Large intestine (tissue), 3 donors: ENCODE data around the gene NKG7. TPM values are rescaled to one million over a fixed set of nuclear protein-coding genes. Genes with fewer than 3 reads are reported as not detected.

ENCODE experiments used
- DNase-seq, 2 donors: peaks; one replicate each; pipeline versions ENCODE4 v3.0.0 to v3.0.0-alpha.2; 2013
- H3K27ac ChIP-seq: one replicate; pipeline ENCODE4 v1.5.1; 2013; ENCODE audit warnings: low read length
- H3K27me3 ChIP-seq: 2 replicates; pipeline ENCODE4 v1.6.1; 2013; ENCODE audit warnings: low read length; ENCODE audit not compliant: control insufficient read depth, insufficient read depth
- H3K36me3 ChIP-seq: 2 replicates; pipeline ENCODE4 v1.6.1; 2013; ENCODE audit warnings: low read length; ENCODE audit not compliant: control insufficient read depth, insufficient read depth
- H3K4me1 ChIP-seq: one replicate; pipeline ENCODE4 v1.6.1; 2013; ENCODE audit warnings: low read length; ENCODE audit not compliant: control insufficient read depth, insufficient read depth
- H3K4me3 ChIP-seq: one replicate; pipeline ENCODE4 v1.5.1; 2013; ENCODE audit warnings: low read length
- H3K9me3 ChIP-seq: one replicate; pipeline ENCODE4 v1.6.1; 2013; ENCODE audit warnings: mild to moderate bottlenecking, low read depth, low read length, moderate library complexity; ENCODE audit not compliant: control insufficient read depth
- WGBS: methylation state at CpG from one replicate; pipeline ENCODE4 v1.1.5; 2013; ENCODE audit warnings: low lambda C conversion rate; ENCODE audit not compliant: insufficient coverage; 5-methylcytosine and 5-hydroxymethylcytosine counted together
- polyA plus RNA-seq: library from polyadenylated mRNA; unstranded; fragments of 120-200 nt; gene quantifications from one replicate; pipeline ENCODE4 v1.2.1, GENCODE V29; 2013

The NKG7 gene
- polyA plus RNA-seq, 1 donor: 12.4 TPM

GRCh38 chr19:51337861-51338562 lies 34.4 kb downstream of the NKG7 start:
- Histone ChIP-seq H3K36me3 (no peaks in the 10 kb centered on the region), H3K27ac (no peak overlapping the region), H3K4me1 (peaks cover 6% of the 10 kb centered on the region), H3K27me3 (peaks cover 8% of the 10 kb centered on the region), H3K4me3 (no peak overlapping the region), H3K9me3 (no peaks in the 10 kb centered on the region)
- DNase-seq: no peak
- WGBS: 92% methylated on average over 2 of the region's 19 CpGs

DNA sequence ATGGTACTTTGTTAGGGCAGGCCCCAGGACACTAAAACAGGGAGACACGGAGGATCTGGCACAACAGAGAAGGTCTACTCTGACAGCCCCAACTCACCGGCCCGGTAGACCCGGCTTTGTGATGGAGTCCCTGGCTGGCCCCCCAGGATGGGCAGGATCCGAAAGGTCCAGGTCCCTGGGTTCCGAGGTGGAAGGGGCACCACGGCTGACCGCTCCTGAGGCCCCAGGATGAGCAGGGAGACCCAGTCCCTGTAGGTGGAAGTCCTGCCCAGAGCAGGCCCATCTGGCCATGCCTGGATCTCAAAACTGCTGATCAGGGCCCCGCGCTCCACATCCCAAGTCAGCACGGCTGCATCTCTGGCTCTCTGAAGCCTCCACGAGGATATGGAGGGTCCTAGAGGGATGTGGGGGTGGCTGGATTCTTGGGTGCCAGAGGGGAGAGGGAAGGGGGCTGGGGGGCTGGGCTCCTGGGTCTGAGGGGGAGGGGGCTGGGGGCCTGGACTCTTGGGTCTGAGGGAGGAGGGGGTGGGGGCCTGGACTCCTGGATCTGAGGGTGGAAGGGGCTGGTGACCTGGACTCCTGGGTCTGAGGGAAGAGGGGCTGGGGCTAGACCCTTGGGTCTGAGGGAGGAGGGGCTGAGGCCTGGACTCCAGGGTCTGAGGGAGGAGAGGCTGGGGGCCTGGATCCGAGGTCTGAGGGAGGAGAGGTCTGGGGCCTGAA lies 35.2 kb downstream of the NKG7 start:
- DNase-seq: no peak
- Histone ChIP-seq H3K4me1 (peaks cover 6% of the 10 kb centered on the region), H3K27ac (no peak overlapping the region), H3K9me3 (no peaks in the 10 kb centered on the region), H3K36me3 (no peaks in the 10 kb centered on the region), H3K27me3 (peaks cover 8% of the 10 kb centered on the region), H3K4me3 (no peak overlapping the region)
- no CpG with 5 or more reads among the region's 13 CpGs for WGBS

DNA sequence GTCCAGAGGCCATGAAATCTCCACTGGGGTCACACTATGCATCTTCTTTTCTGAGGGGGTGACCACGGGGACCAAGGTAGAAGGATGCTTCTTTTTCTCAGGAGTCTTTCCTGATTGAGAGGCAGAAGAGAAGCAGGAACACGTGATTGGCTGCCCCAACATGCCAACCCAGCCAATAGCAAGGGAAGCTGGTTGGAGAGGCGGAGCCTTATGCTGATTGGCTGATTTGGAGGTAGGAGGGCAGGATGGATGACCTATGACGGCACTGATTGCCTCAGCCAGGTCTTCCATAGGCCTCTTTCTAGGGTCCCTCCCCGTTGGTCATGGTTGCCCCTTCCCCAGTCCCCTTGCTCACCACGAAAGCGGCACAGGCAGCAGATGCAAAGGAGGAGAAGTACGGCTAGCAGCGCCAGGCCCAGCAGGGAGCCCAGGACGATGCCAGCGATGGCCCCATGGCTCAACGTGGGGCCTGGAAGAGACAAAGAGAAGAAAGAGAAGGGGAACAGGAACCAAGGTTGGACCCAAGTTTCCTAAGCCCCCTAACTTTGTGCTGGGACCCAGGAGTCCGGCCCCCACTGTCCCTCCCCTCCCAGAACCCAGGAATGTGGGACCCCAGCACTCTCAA lies 38.5 kb downstream of the NKG7 start:
- no CpG with 5 or more reads among the region's 13 CpGs for WGBS
- Histone ChIP-seq H3K27me3 (no peaks in the 10 kb centered on the region), H3K9me3 (no peaks in the 10 kb centered on the region), H3K27ac (no peak overlapping the region), H3K36me3 (peaks cover 8% of the 10 kb centered on the region), H3K4me1 (no peaks in the 10 kb centered on the region), H3K4me3 (no peak overlapping the region)
- DNase-seq: no peak

DNA sequence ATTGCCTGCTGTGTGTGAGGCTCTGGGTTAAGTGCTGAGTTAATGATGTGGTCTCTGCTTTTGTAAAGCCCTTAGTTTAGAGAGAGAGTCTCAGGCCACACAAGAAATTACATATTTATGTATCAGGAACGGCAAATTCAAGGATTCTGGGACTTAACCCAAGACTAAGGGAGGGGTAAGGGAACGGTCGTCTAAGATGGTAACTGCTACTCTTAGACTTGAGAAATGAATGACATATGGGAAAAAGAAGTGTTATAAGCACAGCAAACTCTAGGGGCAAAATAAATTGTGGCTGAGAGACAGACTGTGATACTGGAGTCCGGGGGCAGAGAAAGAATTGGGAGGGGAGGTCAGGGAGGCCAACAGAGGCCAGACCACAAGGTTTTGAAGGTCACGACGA lies 40.7 kb downstream of the NKG7 start:
- H3K9me3 ChIP-seq: no peaks in the 10 kb centered on the region
- H3K27ac ChIP-seq: no peak overlapping the region
- peaks cover 8% of the 10 kb centered on the region for H3K36me3 ChIP-seq
- DNase-seq: no peak
- H3K4me3 ChIP-seq: no peak overlapping the region
- WGBS: 93% methylated on average over 3 of the region's 6 CpGs
- H3K27me3 ChIP-seq: peaks cover 22% of the 10 kb centered on the region
- peaks cover 7% of the 10 kb centered on the region for H3K4me1 ChIP-seq

DNA sequence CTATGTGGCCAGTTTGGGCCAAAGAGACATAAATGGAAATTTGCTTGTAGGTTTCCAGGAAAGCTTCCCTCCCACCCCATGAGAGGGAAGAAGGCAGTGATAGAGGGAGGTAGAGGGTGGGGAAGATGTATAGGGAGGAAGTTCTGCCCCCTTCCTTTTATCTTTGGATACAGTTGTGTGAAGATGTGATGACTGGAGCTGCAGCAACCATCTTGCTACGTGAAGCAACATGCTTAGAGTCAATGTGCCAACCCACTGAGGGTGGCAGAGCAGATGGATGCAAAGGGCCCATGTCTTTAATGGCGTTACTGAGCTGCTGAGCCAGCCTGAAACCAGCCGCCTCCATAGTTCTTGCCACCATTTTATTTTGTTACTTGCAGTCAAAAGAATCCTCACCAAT lies 41.3 kb downstream of the NKG7 start:
- peaks cover 7% of the 10 kb centered on the region for H3K4me1 ChIP-seq
- H3K27me3 ChIP-seq: peaks cover 25% of the 10 kb centered on the region
- no peaks in the 10 kb centered on the region for H3K9me3 ChIP-seq
- no peak overlapping the region for H3K27ac ChIP-seq
- no peak for DNase-seq
- H3K36me3 ChIP-seq: peaks cover 8% of the 10 kb centered on the region
- H3K4me3 ChIP-seq: no peak overlapping the region
- WGBS: no CpG with 5 or more reads among the region's 3 CpGs

DNA sequence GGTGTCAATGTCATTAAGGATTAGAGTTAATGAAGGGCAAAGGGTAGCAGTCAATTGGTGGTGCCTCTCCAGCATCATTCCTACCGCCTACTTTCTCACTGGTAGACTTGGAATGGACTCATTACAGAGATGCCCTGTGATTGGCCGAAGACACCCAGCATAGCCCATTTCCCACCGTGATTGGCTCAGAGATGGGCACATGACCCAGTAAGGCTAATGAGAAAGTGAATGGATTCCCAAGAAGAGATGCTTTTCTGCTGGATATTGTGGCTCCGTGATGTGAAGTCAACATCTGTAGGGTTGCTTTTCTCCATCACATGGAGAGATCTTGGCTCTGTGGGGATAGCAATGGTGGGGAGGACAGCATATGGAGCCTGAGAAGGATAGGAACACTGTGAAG lies 42.1 kb downstream of the NKG7 start:
- Histone ChIP-seq H3K4me3 (no peak overlapping the region), H3K4me1 (peaks cover 7% of the 10 kb centered on the region), H3K27ac (no peak overlapping the region), H3K9me3 (no peaks in the 10 kb centered on the region), H3K27me3 (peaks cover 29% of the 10 kb centered on the region), H3K36me3 (peaks cover 8% of the 10 kb centered on the region)
- no CpG with 5 or more reads among the region's 4 CpGs for WGBS
- DNase-seq: no peak

DNA sequence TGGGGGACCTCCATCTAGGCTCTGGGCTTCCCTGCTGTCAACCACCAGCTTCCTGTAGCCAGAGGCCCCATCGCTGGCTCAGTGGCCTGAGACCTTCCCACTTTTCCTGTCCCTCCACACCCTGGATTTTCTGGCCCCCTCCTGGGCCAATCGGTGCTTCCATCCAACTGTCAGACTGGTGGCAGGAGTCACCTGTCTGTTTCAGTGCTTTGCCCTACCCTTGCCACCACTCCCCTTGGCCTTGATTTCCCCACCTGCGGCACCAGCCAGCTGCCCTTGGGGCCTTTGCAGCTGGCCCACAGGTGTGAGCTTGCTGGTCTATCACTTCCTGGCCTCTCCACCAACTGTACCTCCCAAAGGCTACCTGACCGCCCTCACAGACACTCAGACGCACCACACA lies 43.0 kb downstream of the NKG7 start:
- Histone ChIP-seq H3K9me3 (no peaks in the 10 kb centered on the region), H3K4me3 (no peak overlapping the region), H3K27me3 (peaks cover 29% of the 10 kb centered on the region), H3K4me1 (peaks cover 7% of the 10 kb centered on the region), H3K27ac (no peak overlapping the region), H3K36me3 (peaks cover 8% of the 10 kb centered on the region)
- no peak for DNase-seq
- no CpG with 5 or more reads among the region's 5 CpGs for WGBS

GRCh38 chr19:51327066-51328001 lies 45.1 kb downstream of the NKG7 start:
- Histone ChIP-seq H3K36me3 (peaks cover 8% of the 10 kb centered on the region), H3K4me3 (peak overlapping the region; percentile 16), H3K27me3 (peaks cover 29% of the 10 kb centered on the region), H3K9me3 (no peaks in the 10 kb centered on the region), H3K27ac (no peak overlapping the region), H3K4me1 (peaks cover 7% of the 10 kb centered on the region)
- DNase-seq: peak in 1 of 2 donors; percentile 42
- whole genome bisulfite sequencing: no CpG with 5 or more reads among the region's 75 CpGs

DNA sequence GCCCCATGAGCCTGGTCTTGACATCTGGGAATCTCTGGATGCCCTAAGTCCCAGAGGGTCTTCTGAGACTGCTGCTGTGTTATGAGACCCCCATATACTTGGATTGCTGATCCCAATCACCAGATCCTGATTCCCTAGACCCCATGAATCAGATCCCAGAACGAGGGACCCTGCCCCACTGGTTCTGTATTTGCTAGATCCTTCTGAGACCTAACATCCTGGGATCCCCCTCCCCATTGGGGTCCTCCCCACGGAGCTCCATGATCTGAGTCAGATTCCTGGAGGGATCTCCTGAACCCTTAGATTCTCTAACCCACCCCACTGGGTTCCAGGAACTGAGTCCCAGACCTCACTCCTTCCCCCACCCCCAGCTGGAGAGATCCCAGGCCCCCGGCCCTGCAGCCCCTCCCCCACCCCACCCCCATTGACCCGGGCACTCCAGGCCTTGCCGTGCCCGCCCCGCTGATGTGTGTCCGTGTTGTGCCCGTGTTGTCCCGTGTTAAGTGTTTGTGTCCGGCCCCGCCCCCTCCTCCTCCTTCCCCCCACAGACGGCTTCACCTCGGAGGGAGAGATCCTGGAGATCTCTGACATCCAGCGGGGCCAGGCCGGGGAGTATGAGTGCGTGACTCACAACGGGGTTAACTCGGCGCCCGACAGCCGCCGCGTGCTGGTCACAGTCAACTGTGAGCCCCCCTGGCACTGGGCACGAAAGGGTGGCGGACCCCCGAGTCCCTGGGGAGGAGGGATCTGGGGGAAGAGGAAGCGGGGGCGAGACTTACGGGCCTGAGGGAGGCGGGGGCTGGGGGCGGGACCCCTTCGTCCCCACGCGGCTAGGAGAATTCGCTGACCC lies 46.0 kb downstream of the NKG7 start:
- Histone ChIP-seq H3K4me1 (peaks cover 7% of the 10 kb centered on the region), H3K36me3 (peaks cover 7% of the 10 kb centered on the region), H3K27me3 (peaks cover 29% of the 10 kb centered on the region), H3K27ac (no peak overlapping the region), H3K4me3 (no peak overlapping the region), H3K9me3 (no peaks in the 10 kb centered on the region)
- no peak for DNase-seq
- no CpG with 5 or more reads among the region's 36 CpGs for WGBS
